Ovary (tissue), 3 donors: ENCODE measurements around the gene NOS3.
A peak's percentile ranks its signal among the peaks of the same experiment; 100 is the strongest.

Experiments
- CTCF ChIP-seq, 3 donors: fragments of 450-650 bp in 2 of 3; fragments of 200-600 bp in 1 of 3; IDR thresholded peaks; one replicate each; pipeline versions ENCODE4 v1.5.1 to v1.8.0; 2016 to 2022; ENCODE audit warnings: antibody characterized with exemption in 3 of 3, mild to moderate bottlenecking in 1 of 3
- EP300 ChIP-seq: sonication (generic); formaldehyde crosslinking; IDR thresholded peaks from one replicate; pipeline ENCODE4 v1.6.1; 2017; ENCODE audit warnings: antibody characterized with exemption
- POLR2A ChIP-seq: fragments of 450-650 bp; IDR thresholded peaks from one replicate; pipeline ENCODE4 v1.6.1; 2017; ENCODE audit warnings: antibody characterized with exemption, mild to moderate bottlenecking, moderate library complexity
- donor health status: DM: no; HTN: no; CAD: no.

- peak; percentile 10 to 66 (median 42) for TF ChIP-seq CTCF (IDR thresholded peaks at IDR 0.05)
- TF ChIP-seq POLR2A = no peak
- no peak for TF ChIP-seq EP300
Observed at GRCh38 chr7:150974468-150975391, 16.1 kb upstream of the NOS3 start.
